ENCODE results near the gene PTGIS.

PTGIS gene

DNA sequence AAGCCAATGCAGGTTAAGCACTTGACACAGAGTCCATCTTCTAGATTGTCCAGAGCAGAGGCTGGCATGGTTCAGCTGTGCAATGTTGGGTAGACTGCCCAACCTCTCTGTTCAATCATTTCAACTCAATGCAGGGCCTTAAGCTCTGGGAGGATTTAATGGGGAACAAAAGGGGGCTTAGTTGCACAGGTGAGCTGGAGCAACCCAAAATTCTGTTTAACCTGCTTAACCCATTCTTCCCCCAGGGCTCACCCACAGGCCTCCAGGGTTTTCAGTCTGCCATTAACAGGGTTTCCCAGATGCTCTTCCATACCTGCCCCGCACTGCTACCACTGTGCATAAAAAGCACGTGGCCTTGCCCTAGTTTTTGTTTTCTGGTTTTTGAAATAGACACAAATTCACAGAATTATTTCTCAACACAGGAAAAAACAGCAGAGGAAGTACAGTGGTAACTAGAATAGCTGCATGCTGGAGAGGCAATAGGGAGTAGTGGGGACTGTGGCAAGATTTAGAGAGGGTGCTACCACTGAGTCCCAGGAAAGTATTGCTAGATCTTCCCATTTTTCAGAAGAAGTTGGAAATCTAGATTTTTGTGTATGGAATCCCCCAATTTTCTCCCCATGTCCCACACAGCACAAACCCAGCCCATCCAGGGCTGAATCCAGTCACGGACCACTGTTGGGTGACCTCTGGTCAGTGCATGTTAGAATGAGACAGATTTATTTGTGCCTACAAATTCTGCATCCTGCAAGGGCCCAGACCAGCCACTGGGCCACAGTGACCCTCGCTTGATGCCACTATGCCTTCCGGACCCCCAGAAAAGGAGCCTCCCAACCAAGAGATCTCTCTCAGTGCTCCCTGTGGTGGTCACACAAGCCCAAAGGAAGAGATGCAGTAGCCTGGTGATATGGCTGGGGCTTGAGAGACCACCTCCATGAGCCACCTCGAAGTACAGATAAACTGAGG, 4.6 kb downstream of the PTGIS start:
- H3K4me3 ChIP-seq (ENCODE audit: low read length): no peak overlapping the region
- no peak for DNase-seq (ENCODE audit: low read depth, low spot score)

DNA sequence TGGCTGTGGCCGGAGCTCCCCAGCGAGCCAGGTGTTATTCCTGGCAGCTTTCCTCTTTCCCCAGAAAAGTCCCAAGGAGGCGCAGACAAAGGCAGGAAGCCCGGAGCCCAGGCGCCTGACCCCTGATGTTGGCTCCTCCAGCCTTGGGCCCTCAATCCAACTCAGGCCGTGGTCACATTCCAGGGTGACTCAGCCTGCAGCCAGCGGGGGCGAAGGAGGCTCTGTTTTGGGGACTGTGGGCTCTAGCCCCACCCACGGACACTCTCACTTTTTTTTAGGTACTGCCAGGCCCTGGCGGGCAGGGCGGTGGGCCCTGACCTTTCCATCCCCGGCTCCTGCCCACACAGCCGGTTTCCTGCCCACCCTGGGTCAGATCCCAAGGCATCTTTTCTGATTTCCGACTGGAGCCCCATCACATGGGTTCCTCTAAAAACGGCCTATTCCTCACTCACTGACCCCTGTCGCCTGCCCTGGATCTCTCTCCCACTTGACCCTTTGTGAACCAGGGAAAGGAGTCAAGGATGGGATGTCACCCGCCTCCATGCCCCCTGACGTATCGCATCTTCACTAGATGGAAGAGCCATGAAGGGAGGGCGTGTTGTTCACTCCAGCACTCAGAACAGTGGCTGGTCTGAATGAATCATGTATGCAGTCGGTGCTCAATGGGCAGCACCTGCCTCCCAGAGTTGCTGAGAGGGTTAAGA, 5.5 kb downstream of the PTGIS start:
- DNase-seq (ENCODE audit: low read depth, low spot score): no peak
- no peak overlapping the region for H3K4me3 ChIP-seq (ENCODE audit: low read length)

DNA sequence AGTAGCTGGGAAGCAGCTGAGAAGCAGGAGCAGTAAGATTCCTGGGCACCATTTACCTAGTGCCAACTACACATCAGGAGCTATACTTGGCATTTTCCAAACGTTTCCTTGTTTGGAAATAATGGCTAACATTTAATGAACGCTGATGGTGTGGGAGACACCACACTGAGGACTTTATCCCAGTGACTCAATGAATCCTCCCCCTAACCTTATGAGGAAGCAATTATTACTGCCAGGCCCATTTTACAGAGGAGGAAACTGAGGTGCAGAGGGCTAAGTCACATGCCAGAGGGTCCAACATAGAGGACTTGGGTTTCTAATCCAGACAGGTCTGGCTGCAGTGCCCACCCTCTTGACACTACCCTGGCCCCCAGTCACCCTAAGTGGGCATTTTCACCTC, 6.1 kb downstream of the PTGIS start:
- DNase-seq (ENCODE audit: low read depth, low spot score): no peak
- no peak overlapping the region for H3K4me3 ChIP-seq (ENCODE audit: low read length)

DNA sequence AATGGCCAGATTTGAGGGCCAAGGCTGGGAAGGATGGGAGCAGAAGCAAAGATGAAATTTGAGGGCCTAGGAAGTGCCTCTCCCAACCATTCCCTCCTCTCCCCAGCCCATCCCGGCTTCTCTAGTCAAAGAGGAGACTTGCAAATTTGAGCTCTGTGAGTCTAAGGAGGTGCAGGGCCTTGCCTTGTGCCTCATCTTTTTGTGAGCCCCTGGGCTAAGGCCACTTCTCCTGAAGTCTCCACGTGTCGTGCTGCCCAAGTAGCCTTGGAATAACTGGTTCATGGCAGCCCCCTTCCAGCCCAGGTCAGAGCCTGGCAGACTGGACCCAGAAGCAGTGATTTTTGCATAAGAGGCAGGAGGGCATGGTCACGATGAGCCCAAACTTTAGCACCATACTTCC, 6.7 kb downstream of the PTGIS start:
- no peak overlapping the region for H3K4me3 ChIP-seq (ENCODE audit: low read length)
- DNase-seq (ENCODE audit: low read depth, low spot score): no peak

DNA sequence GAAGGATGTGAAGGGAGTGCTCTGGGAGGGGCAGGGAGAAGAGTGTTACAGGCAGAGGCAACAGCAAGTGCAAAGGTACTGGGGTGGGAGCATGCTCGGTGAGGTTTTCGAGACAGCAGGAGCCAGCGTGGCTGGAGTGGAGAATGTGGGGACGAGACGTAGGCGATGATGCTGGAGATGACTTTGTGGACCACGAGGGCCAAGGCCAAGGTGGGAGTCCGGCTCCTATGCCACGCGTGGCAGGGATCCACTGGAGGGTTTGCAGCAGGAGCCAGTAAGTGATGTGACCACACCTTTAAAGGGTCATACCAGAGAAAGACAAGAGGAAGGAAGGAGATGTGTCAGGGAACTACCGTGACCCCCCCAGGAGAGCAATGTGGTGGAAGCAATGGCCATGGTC, 7.3 kb downstream of the PTGIS start:
- DNase-seq (ENCODE audit: low read depth, low spot score): no peak
- no peak overlapping the region for H3K4me3 ChIP-seq (ENCODE audit: low read length)

DNA sequence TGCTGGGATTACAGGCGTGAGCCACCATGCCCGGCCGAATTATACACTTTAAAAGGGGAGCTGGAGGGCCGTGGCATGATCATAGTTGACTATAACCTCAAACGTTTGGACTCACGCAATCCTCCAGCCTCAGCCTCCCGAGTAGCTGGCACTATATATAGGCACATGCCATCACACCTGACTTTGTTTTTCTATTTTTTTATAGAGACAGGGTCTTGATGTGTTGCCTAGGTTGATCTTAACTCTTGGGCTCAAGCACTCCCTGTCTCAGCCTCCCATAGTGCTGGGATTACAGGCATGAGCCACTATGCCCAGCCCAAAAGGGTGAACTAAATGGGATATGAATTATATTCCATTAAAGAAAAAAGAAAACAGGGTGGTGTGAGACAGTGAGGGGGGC, 7.8 kb downstream of the PTGIS start:
- no peak overlapping the region for H3K4me3 ChIP-seq (ENCODE audit: low read length)
- DNase-seq (ENCODE audit: low read depth, low spot score): no peak

DNA sequence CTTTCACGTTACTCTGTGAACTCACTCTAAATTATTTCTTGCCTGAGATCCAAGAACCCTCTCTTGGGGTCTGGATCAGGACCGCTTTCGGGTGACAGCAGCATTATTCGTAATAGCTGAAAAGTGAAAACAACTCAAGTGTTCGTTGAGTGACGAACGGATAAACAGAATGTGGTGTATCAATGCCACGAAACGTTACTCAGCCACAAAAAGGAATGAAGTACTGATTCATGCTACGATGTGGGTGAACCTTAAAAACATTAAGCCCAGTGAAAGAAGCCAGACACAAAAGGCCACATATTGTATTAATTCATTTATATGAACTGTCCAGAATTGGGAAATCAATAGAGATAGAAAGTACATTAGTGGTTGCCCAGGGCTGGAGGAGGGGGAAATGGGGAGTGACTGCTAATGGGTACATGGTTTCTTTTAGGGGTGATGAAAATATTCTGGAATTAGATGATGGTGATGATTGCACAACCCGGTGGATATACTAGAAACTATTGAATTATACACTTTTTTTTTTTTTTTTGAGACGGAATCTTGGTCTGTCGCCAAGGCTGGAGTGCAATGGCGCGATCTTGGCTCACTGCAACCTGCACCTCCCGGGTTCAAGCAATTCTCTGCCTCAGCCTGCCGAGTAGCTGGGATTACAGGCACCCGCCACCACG, 8.4 kb downstream of the PTGIS start:
- DNase-seq (ENCODE audit: low read depth, low spot score): no peak
- H3K4me3 ChIP-seq (ENCODE audit: low read length): no peak overlapping the region

DNA sequence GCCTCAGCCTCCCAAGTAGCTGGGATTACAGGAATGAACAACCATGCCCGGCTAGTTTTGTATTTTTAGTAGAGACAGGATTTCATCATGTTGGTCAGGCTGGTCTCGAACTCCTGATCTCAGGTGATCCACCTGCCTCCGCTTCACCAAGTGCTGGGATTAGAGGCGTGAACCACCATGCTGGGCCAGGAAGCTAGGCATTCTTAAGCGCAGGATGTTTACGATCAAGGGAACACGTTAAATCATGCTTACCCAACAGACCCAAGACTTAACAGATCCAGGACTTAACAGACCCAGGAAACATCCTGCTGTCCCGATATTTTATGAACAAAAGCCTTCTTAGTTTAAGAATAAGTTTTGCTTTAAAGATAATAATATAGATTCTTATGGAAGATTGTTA, 9.1 kb downstream of the PTGIS start:
- no peak for DNase-seq (ENCODE audit: low read depth, low spot score)
- H3K4me3 ChIP-seq (ENCODE audit: low read length): no peak overlapping the region

DNA sequence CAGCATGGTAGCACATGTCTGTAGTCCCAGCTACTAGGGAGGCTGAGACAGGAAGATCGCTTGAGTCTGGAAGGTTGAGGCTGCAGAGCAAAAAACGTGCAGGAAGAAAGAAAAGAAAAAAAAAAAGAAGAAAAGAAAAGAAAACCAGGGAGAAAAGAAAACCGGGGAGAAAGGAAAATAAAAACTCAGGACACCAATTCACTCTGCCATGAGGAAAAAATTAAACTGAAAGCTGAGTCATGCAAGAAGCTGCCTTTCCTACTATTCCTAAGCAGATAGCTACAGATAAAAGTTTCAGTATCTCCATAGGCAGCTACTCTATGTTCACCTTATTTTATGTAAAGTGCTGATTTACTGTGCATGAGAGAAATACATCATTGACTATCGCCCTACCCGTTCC, 10.5 kb downstream of the PTGIS start:
- no peak for DNase-seq (ENCODE audit: low read depth, low spot score)
- H3K4me3 ChIP-seq (ENCODE audit: low read length): no peak overlapping the region

DNA sequence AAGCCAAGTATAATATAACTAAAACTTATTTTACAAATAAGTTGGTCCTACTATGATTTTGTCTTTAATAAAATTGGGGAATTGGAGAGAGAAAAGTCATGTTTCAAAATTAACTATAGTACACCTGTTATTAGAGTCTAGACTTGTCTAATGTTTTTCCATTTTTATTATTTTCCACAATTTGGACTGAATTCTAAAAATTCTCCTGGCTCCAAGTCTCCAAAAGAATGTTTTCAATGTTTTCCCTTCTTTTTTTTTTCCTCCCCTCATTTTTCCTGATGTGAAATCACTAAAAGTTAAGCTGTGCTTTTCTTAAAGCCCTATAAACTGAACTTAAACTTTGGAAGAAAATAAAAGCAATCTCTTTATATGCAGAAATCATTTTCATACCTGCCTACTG, 11.3 kb downstream of the PTGIS start:
- H3K4me3 ChIP-seq (ENCODE audit: low read length): no peak overlapping the region
- DNase-seq (ENCODE audit: low read depth, low spot score): no peak

DNA sequence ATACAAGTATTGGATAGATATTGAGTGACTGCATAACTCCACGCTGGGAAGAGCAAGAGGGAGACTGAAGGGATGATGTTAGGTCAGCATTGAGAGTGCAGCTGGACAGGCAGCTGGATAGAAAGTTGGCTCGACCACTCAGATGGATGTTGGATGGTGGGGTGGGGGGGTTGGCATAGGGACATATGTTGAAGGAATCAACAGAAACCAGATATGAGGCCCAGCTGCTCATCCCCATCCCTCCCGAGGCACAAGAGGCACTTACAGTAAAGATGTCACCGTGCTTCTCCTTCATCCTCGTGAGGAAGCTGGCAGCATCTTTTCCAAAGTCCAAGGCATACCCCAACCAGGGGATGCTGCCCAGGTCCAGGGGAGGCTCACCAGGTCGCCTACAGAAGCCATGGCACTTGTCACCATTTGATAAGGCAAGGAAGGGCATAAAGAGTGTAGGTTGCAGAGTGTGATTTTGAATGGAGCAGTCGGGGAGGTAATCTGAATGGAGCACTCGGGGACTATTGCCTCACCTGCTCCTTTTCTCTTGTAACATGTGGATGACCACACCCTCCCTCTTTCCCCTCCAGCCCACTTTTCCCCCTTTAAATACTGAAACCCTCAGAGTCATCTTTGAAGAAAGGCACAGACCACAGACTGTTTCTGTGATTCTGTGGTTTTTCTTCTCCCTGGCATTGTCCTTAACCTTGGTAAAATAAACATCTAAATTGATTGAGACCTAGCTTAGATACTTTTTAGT, 18.0 kb downstream of the PTGIS start:
- no peak for DNase-seq (ENCODE audit: low read depth, low spot score)
- no peak overlapping the region for H3K4me3 ChIP-seq (ENCODE audit: low read length)

DNA sequence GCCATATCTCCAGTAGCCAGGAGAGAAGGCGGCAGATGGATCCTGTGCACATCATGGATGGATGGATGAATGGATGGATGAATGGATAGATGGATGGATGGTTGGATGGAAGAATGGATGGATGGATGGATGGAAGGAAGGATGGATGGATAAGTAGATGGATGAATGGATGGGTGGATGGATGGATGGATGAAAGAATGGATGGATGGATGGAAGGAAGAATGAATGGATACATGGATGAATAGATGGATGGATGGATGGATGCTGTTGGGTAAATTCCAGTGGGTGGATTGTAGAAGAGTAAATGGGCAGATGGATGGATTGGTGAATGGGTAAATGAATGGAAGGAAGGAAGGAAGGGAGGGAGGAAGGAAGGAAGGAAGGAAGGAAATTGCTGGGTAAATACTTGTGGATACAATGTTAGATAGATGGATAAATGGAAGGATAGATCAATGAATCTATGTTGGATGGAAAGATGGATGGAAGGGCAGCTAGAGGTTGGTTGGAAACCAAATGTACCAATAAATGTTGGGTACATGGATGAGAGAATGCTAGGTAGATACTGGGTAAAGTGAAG, 19.5 kb downstream of the PTGIS start:
- H3K4me3 ChIP-seq (ENCODE audit: low read length): no peak overlapping the region
- no peak for DNase-seq (ENCODE audit: low read depth, low spot score)

DNA sequence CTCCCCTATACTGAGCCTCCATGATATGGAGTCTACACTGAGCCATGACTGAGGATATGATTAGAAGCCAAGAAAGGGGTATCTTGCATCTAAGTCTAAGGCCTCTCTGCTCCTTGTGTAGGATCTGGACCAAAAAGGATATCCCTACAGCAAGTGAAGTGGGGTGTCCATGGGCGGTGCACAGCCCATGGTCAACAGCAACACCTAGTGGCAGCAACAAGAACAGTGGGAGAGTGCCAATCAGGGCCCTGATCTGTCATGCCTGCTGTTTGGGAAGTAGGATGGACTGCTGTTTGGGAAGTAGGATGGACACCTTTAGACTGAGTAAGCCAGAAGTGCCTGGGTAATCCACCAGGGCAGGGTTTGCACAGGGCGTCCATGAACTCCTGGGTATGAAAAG, 22.4 kb downstream of the PTGIS start:
- no peak overlapping the region for H3K4me3 ChIP-seq (ENCODE audit: low read length)
- no peak for DNase-seq (ENCODE audit: low read depth, low spot score)

DNA sequence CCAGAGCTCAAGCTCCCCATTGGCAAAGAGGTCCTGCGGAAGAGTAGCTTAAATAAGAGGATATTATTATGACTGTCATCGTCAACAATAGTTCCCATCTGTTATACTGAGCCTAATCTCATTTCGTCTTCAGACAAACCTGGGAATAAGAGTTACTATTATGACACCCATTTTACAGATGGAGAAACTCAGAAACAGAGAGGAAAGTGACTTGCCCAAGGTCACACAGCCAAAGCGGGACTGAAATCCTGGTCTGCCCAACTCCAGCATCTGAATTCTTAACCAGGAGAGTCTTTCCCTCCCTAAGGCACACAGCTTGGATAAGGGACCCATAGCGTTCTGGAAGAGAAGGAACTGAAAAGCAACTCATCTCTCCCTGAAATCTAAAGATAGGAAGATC, 23.4 kb downstream of the PTGIS start:
- no peak for DNase-seq (ENCODE audit: low read depth, low spot score)
- no peak overlapping the region for H3K4me3 ChIP-seq (ENCODE audit: low read length)

DNA sequence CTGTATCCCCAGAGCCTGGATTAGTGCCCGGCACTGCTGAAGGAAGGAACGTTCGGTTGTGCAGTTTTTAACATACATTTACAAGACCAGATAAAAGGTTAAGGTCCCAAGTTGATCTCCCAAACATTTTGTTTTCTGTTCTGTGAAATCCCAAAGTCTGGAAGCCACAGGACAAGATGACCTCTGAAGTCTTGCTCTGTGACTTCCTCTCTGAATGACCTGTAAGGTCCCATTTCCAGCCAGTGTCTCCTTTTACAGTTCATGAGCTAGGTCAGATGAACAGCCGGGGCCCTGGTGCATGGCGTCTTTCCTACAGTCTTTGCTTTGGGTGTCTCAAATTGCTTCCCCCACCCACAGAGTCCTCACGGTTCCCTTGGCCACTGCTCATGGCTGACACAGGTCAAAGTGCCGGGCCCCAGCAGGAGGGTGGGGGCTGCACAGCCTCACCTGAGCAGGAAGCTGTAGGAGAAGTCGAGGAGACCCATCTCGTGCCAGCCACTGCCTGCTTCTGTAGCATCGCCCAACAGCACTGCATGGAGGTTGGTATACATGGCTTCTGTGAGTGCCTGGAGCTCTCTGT, 24.0 kb downstream of the PTGIS start:
- no peak overlapping the region for H3K4me3 ChIP-seq (ENCODE audit: low read length)
- no peak for DNase-seq (ENCODE audit: low read depth, low spot score)

DNA sequence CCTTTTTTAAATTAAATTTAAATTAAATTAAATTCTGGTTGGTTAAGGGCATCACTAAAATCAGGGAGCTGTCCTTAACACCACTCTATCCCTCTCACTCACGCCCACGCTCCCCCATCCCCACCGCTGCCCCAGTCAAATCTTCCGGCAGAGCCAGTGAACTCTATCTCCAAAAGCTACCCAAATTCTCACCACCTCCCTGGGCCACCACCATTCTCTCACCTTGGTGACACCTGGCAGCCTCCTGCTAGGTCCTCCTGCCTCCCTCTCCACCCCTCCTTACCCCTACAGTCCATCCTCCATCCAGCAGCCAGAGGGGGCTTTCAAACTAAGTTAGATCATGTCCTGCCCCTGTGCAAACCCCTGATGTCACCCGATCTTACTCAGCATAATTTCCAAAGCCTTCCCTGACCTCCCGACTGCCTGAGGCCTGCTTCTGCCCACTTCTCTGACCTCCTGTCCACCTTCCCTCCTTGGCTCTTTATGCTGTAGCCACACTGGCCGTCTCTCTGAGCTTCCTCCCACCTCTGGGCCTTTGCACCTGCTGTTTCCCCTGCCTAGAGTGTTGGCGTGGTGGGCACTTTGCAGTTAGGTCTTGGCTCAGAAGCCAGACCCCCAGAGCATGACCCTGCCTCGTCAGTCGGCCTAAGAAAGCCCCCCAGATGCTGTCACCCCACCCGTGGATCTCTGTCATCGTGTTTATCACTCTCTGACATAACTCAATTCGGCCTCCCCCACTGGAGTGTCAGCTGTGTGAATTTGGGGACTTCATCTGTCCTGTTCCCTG, 24.7 kb downstream of the PTGIS start:
- DNase-seq (ENCODE audit: low read depth, low spot score): no peak
- H3K4me3 ChIP-seq (ENCODE audit: low read length): no peak overlapping the region

DNA sequence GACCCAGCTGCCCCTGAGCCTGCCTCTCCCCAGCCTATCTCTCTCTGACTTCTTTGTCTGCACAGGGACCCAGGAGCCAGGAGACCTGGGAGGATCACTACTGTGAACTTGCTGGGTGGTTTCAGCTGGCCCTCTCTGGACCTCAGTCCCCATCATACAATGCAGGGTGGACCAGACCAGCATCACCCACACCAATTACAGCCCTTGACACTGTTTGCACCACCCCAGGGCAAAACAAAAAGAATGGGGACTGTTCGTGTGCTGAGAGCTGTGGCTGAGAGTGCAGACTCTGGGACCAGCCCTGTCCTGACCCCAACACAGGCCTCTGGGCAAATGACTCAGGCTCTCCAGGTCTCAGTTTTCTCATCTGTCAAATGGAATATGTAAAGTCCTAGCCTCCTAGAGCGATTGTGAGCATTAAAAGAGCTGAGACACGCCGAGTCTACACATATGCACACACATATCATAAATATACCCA, 25.4 kb downstream of the PTGIS start:
- DNase-seq (ENCODE audit: low read depth, low spot score): no peak
- no peak overlapping the region for H3K4me3 ChIP-seq (ENCODE audit: low read length)
